OCI-LY1 (cell line): ENCODE data around the gene PLEKHG2.

ENCODE experiments used
- EZH2 ChIP-seq: fragments of 200-600 bp; sonication (generic), shearing (Covaris generic); IDR thresholded peaks from 2 replicates; pipeline ENCODE4 v1.8.0; 2017; ENCODE audit warnings: borderline replicate concordance, mixed run types, mild to moderate bottlenecking, antibody characterized with exemption, low read length, moderate library complexity, mixed read lengths
- TF ChIP-seq, protein P1 (sequence below): fragments of 200-600 bp; sonication (generic), shearing (Covaris generic); IDR thresholded peaks from 2 replicates; pipeline ENCODE4 v1.5.1; 2017; ENCODE audit warnings: mild to moderate bottlenecking, antibody characterized with exemption, low read length, moderate library complexity, mixed read lengths

DNA sequence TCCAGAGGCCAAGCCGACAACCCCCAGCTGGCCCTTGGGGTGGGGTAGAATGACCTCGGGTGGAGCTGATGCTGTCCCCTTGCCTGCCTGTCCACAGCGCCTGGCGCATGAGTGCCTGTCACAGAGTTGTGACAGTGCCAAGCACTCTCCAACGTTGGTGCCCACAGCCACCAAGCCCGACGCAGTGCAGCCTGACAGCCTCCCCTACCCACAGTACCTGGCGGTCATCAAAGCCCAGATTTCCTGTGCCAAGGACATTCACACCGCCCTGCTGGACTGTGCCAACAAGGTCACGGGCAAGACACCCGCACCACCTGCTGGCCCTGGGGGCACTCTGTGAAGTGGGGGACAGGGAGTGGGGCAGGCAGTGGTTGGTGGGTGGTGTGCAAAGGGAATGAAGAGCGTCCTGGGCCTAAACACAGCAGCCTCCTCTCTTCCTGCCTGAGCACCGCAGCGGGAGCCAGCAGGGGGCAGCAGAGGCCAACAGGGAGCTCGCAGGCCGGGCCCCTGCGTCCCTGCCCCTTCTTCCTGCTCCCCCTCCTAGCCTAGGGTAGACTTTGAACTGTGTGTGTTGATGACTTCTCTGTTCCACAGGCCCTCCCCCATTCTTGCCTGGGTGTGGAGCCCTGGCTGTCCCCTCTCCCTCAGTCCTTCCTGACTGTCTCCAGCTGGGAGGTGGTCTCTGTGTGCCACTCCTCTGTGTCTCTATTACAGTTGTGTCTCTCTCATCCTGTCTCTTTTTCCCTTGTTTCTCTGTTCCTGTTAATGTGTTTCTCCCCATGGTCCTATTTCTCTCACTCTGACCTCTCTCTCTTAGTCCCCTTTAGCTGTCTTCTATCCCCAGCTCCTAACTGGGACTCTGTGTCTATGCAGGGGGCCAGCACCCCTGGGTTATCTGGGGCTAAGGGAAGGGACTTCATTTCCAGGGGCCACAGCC, 14.8 kb upstream of the PLEKHG2 start:
- TF ChIP-seq, protein P1, sequence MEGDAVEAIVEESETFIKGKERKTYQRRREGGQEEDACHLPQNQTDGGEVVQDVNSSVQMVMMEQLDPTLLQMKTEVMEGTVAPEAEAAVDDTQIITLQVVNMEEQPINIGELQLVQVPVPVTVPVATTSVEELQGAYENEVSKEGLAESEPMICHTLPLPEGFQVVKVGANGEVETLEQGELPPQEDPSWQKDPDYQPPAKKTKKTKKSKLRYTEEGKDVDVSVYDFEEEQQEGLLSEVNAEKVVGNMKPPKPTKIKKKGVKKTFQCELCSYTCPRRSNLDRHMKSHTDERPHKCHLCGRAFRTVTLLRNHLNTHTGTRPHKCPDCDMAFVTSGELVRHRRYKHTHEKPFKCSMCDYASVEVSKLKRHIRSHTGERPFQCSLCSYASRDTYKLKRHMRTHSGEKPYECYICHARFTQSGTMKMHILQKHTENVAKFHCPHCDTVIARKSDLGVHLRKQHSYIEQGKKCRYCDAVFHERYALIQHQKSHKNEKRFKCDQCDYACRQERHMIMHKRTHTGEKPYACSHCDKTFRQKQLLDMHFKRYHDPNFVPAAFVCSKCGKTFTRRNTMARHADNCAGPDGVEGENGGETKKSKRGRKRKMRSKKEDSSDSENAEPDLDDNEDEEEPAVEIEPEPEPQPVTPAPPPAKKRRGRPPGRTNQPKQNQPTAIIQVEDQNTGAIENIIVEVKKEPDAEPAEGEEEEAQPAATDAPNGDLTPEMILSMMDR: peak; percentile 87
- TF ChIP-seq EZH2: no peak
